PC-3 (cell line): ENCODE results near the gene KYNU. TPM values are rescaled to one million over a fixed set of nuclear protein-coding genes. Genes with fewer than 3 reads are reported as not detected.
A peak's percentile ranks its signal among the peaks of the same experiment; 100 is the strongest.

Source experiments
- ATAC-seq: fragments of 200-7000 bp; cut with Tn5 transposase; 2 replicates; pipeline ENCODE4 v1.9.1; 2020; ENCODE audit warnings: mild to moderate bottlenecking, moderate library complexity
- BruUV-seq: library from RNA; stranded (reverse); fragments of 400-500 nt; replicated peaks from 2 replicates; lab custom pipeline; 2021; lab: Mats Ljungman, UMichigan
- CTCF ChIA-PET: fragments of 300-600 bp; sonication (Branson Sonifier 250); formaldehyde crosslinking; loops from one replicate; lab custom pipeline; 2022; ENCODE audit warnings: antibody characterized with exemption; lab: Charles Lee
- POLR2A ChIA-PET: fragments of 300-600 bp; sonication (Branson Sonifier 250); formaldehyde crosslinking; loops from one replicate; lab custom pipeline; 2022; ENCODE audit warnings: antibody characterized with exemption; ENCODE audit not compliant: unreplicated experiment; lab: Charles Lee
- DNase-seq: peaks from one replicate; pipeline ENCODE4 v3.0.0-alpha.2; 2015
- H2AFZ ChIP-seq: fragments of 300-600 bp; sonication (generic); 2 replicates; pipeline ENCODE4 v1.6.0; 2016; ENCODE audit warnings: antibody characterized with exemption, low read length
- H3F3A ChIP-seq: fragments of 300-600 bp; sonication (generic); one replicate; pipeline ENCODE4 v1.6.0; 2017; ENCODE audit warnings: antibody characterized with exemption, low read length, control low read depth, mild to moderate bottlenecking; ENCODE audit not compliant: unreplicated experiment
- H3K27ac ChIP-seq: fragments of 300-600 bp; sonication (generic); 2 replicates; pipeline ENCODE4 v1.5.1; 2016; ENCODE audit warnings: mild to moderate bottlenecking, low read length
- H3K27me3 ChIP-seq: fragments of 300-600 bp; sonication (generic); 2 replicates; pipeline ENCODE4 v1.6.1; 2016; ENCODE audit warnings: low read length, mixed read lengths
- H3K36me3 ChIP-seq: fragments of 300-600 bp; sonication (generic); 2 replicates; pipeline ENCODE4 v1.6.1; 2016; ENCODE audit warnings: low read depth, mixed run types, low read length, mixed read lengths
- H3K4me1 ChIP-seq: fragments of 300-600 bp; sonication (generic); 2 replicates; pipeline ENCODE4 v1.5.1; 2016; ENCODE audit warnings: low read length; ENCODE audit not compliant: insufficient read depth
- H3K4me2 ChIP-seq: fragments of 300-600 bp; sonication (generic); 2 replicates; pipeline ENCODE4 v1.6.0; 2016; ENCODE audit warnings: low read length
- H3K4me3 ChIP-seq: fragments of 300-600 bp; sonication (generic); 2 replicates; pipeline ENCODE4 v1.5.1; 2016; ENCODE audit warnings: mild to moderate bottlenecking, low read length, mixed read lengths
- H3K79me2 ChIP-seq: fragments of 300-600 bp; sonication (generic); 2 replicates; pipeline ENCODE4 v1.6.1; 2017; ENCODE audit warnings: low read length, mixed read lengths
- H3K9ac ChIP-seq: fragments of 300-600 bp; sonication (generic); 2 replicates; pipeline ENCODE4 v1.6.0; 2016; ENCODE audit warnings: mild to moderate bottlenecking, low read length
- H3K9me2 ChIP-seq: fragments of 300-600 bp; sonication (generic); replicated peaks from 2 replicates; pipeline ENCODE4 v1.6.1; 2016; ENCODE audit warnings: mixed run types, low read length, mixed read lengths
- H3K9me3 ChIP-seq: fragments of 300-600 bp; sonication (generic); 2 replicates; pipeline ENCODE4 v1.6.1; 2016; ENCODE audit warnings: low read length, mixed read lengths
- H4K20me1 ChIP-seq: fragments of 300-600 bp; sonication (generic); 2 replicates; pipeline ENCODE4 v1.6.1; 2016; ENCODE audit warnings: low read length, mixed read lengths
- CTCF ChIP-seq: fragments of 300-600 bp; sonication (generic); conservative IDR thresholded peaks from 2 replicates; pipeline ENCODE4 v1.5.1; 2017; ENCODE audit warnings: antibody characterized with exemption, low read depth, mild to moderate bottlenecking, low read length
- EZH2 ChIP-seq: fragments of 300-600 bp; sonication (generic); IDR thresholded peaks from one replicate; pipeline ENCODE4 v1.6.1; 2017; ENCODE audit warnings: antibody characterized with exemption, mild to moderate bottlenecking, low read length; ENCODE audit not compliant: unreplicated experiment
- EZH2phosphoT487 ChIP-seq: fragments of 300-600 bp; sonication (generic); IDR thresholded peaks from 2 replicates; pipeline ENCODE4 v1.6.1; 2018; ENCODE audit warnings: mild to moderate bottlenecking, antibody characterized with exemption, low read length, borderline replicate concordance
- intact Hi-C: fragments of 100-400 bp; cut with micrococcal nuclease; formaldehyde crosslinking; loops from 2 replicates; pipeline ENCODE4 v1.9.0; 2023
- total RNA-seq: library from RNA; depleted of rRNA; stranded (reverse); fragments of >200 nt; gene quantifications from 2 replicates; pipeline ENCODE4 v1.2.3, GENCODE V29; 2014

Gene KYNU
- total RNA-seq, 1 experiment from 2014 or later: 2.3 TPM

DNA sequence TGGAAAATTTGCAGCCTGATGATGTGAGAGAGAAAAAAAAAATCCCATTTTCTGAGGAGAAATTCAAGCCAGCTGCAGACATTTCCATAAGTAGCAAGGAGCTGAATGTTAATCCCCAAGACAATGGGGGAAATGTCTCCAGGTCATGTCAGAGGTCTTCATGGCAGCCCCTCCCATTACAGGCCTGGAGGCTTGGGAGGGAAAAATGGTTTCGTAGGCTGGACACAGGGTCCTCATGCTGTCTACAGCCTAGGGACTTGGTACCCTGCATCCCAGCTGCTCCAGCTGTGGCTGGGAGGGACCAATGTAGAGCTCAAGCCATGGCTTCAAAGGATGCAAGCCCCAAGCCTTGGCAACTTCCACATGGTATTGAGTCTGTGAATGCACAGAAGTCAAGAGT, 198.2 kb downstream of the KYNU start:
- Histone ChIP-seq H3K36me3 (no peaks in the 10 kb centered on the region), H4K20me1 (no peaks in the 10 kb centered on the region), H3K27ac (no peak overlapping the region), H3K79me2 (no peaks in the 10 kb centered on the region), H3F3A (no peaks in the 10 kb centered on the region), H3K9me2 (no peaks in the 10 kb centered on the region), H3K4me3 (no peak overlapping the region), H2AFZ (no peak overlapping the region), H3K4me2 (no peak overlapping the region), H3K4me1 (no peaks in the 10 kb centered on the region), H3K27me3 (no peaks in the 10 kb centered on the region), H3K9ac (no peak overlapping the region), H3K9me3 (no peaks in the 10 kb centered on the region)
- DNase-seq: no peak
- BruUV-seq: no TSS peak
- ChIA-PET POLR2A (no interaction called here), CTCF (no interaction called here)
- TF ChIP-seq EZH2: no peak
- no peak for ATAC-seq
- intact Hi-C loops: no loop called here

DNA sequence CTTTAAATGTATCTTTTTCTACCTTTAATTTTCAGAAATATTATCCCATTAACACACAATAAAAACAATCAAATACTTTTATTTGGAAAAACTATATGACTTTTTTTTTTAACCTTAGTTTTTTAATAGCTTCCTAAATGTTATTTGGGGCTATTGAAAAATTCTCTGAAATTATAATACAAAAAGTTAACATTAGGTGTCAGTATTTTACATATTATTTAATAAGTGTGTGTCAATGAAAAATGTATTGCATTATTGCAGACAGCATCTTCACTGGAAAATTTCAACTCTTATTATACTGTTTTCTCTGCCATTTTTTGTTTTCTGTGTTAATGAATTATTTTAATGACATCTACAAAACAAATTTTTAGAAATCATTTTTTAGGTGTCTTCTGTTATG, 200.6 kb downstream of the KYNU start:
- no peak overlapping the region for H3K4me2 ChIP-seq
- no peaks in the 10 kb centered on the region for H3K9me2 ChIP-seq
- intact Hi-C loops: no loop called here
- H3K79me2 ChIP-seq: no peaks in the 10 kb centered on the region
- CTCF ChIA-PET: no interaction called here
- no peak overlapping the region for H3K27ac ChIP-seq
- TF ChIP-seq EZH2: no peak
- no peak for TF ChIP-seq EZH2phosphoT487
- peak; percentile 29; the same call in 1 of the 2 replicates for TF ChIP-seq CTCF
- H3K9me3 ChIP-seq: no peaks in the 10 kb centered on the region
- H3F3A ChIP-seq: no peaks in the 10 kb centered on the region
- no peaks in the 10 kb centered on the region for H3K36me3 ChIP-seq
- no peak overlapping the region for H3K9ac ChIP-seq
- no peak for ATAC-seq
- no peaks in the 10 kb centered on the region for H3K4me1 ChIP-seq
- DNase-seq: no peak
- H3K4me3 ChIP-seq: no peak overlapping the region
- H3K27me3 ChIP-seq: no peaks in the 10 kb centered on the region
- POLR2A ChIA-PET: interaction anchor here (0.5 kb wide), 1 partner anchor 30 kb away, joined by 3 read pairs; no protein-coding TSS in a partner anchor
- no TSS peak for BruUV-seq
- no peak overlapping the region for H2AFZ ChIP-seq
- H4K20me1 ChIP-seq: no peaks in the 10 kb centered on the region

GRCh38 chr2:143081616-143082015, 204.2 kb downstream of the KYNU start:
- H3F3A ChIP-seq: no peaks in the 10 kb centered on the region
- TF ChIP-seq EZH2phosphoT487 (no peak), CTCF (no peak), EZH2 (no peak)
- no peak overlapping the region for H3K4me2 ChIP-seq
- no peaks in the 10 kb centered on the region for H3K4me1 ChIP-seq
- H3K36me3 ChIP-seq: no peaks in the 10 kb centered on the region
- no peaks in the 10 kb centered on the region for H3K79me2 ChIP-seq
- H3K27ac ChIP-seq: no peak overlapping the region
- H4K20me1 ChIP-seq: no peaks in the 10 kb centered on the region
- POLR2A ChIA-PET: no interaction called here
- no peak for ATAC-seq
- H3K9ac ChIP-seq: no peak overlapping the region
- CTCF ChIA-PET: no interaction called here
- no peaks in the 10 kb centered on the region for H3K9me3 ChIP-seq
- H3K27me3 ChIP-seq: no peaks in the 10 kb centered on the region
- BruUV-seq: no TSS peak
- intact Hi-C loops: no loop called here
- H2AFZ ChIP-seq: no peak overlapping the region
- H3K9me2 ChIP-seq: no peaks in the 10 kb centered on the region
- no peak for DNase-seq
- no peak overlapping the region for H3K4me3 ChIP-seq
